Nephron progenitor cell (in vitro differentiated cells): ENCODE results near the gene GPC3.

Experiments used
- DNase-seq: peaks from one replicate; pipeline ENCODE4 v3.0.0; 2021
- H3K27ac Mint-ChIP-seq: 2 replicates; pipeline ENCODE4 v1.8.0; 2021; ENCODE audit warnings: mild to moderate bottlenecking, moderate library complexity, mixed read lengths
- H3K27me3 Mint-ChIP-seq: 2 replicates; pipeline ENCODE4 v1.8.0; 2021; ENCODE audit warnings: mild to moderate bottlenecking, low read depth, mixed read lengths; ENCODE audit not compliant: poor library complexity
- H3K36me3 Mint-ChIP-seq: 2 replicates; pipeline ENCODE4 v1.8.0; 2021; ENCODE audit warnings: low read depth, mixed read lengths
- H3K4me1 Mint-ChIP-seq: 2 replicates; pipeline ENCODE4 v1.8.0; 2021; ENCODE audit warnings: mixed read lengths
- H3K4me3 Mint-ChIP-seq: 2 replicates; pipeline ENCODE4 v1.8.0; 2021; ENCODE audit warnings: mild to moderate bottlenecking, moderate library complexity, mixed read lengths
- H3K9me3 Mint-ChIP-seq: 2 replicates; pipeline ENCODE4 v1.8.0; 2021; ENCODE audit warnings: mild to moderate bottlenecking, moderate library complexity, mixed read lengths
- CTCF ChIP-seq: fragments of 200-600 bp; sonication (generic); IDR thresholded peaks from 2 replicates; pipeline ENCODE4 v1.5.0; 2021; ENCODE audit warnings: antibody characterized with exemption

Gene GPC3

DNA sequence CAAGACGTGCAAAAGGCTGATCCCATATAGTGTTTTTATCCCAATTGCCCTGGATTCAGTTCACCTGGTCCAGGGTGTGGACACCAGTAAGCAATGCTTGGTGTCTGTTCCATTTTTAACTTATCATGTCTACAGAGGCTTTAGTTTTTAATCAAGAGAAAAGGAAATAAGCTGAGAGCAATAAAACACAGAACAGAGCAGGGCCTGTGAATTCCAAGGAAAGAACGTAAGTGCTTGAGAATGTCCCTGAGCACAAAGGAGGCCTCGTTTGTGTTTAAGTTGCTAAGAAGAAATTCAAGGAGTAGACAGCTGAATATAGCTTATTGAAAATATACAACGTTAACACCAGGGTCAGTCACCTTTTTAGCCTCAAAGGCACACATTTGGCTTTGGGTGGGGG lies 191.3 kb downstream of the GPC3 start:
- Mint-ChIP-seq H3K27me3 (peaks cover 4% of the 10 kb centered on the region), H3K4me3 (no peak overlapping the region), H3K36me3 (peaks cover 15% of the 10 kb centered on the region), H3K4me1 (peaks cover 67% of the 10 kb centered on the region), H3K27ac (peak overlapping the region; percentile 98), H3K9me3 (no peaks in the 10 kb centered on the region)
- TF ChIP-seq CTCF, result no peak
- DNase-seq, result no peak

DNA sequence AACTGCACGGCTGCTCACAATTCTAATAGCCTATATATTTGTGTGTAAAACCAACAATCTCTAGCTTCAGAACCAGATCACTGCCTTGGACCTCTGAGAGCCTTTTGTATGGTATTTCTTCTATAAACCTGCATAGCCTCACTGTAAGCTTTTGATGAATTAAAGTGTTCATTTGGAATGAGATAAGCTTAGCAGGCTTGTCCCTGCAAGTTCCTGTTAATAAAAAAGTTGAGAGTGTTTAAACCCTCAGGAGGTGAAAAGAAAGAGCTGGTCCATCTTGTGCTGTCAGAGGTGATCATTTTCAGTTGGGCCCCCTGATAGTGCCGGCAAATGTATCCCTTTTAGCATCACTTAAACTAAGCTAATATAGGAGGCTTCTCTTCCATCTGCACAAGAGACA lies 191.8 kb downstream of the GPC3 start:
- Mint-ChIP-seq H3K27me3 (peaks cover 4% of the 10 kb centered on the region), H3K9me3 (no peaks in the 10 kb centered on the region), H3K36me3 (peaks cover 15% of the 10 kb centered on the region), H3K27ac (peak overlapping the region; percentile 98), H3K4me3 (no peak overlapping the region), H3K4me1 (peaks cover 72% of the 10 kb centered on the region)
- no peak for DNase-seq
- no peak for TF ChIP-seq CTCF

- Mint-ChIP-seq H3K4me1 (peaks cover 70% of the 10 kb centered on the region), H3K36me3 (peaks cover 6% of the 10 kb centered on the region)
Measured at GRCh38 chrX:133792198-133792953, 193.0 kb downstream of the GPC3 start.

GRCh38 chrX:133789829-133790228 lies 195.6 kb downstream of the GPC3 start:
- no peak for DNase-seq
- Mint-ChIP-seq H3K36me3 (no peaks in the 10 kb centered on the region), H3K4me3 (no peak overlapping the region), H3K9me3 (no peaks in the 10 kb centered on the region), H3K27ac (peak overlapping the region; percentile 42), H3K27me3 (peaks cover 4% of the 10 kb centered on the region), H3K4me1 (peaks cover 75% of the 10 kb centered on the region)
- TF ChIP-seq CTCF, result no peak

More at GRCh38 chrX:133792198-133792953, 193.0 kb downstream of the GPC3 start:
- Mint-ChIP-seq H3K27me3 (peaks cover 4% of the 10 kb centered on the region), H3K27ac (peak overlapping the region; percentile 8), H3K4me3 (peak overlapping the region; percentile 62), H3K9me3 (no peaks in the 10 kb centered on the region)
- peak; percentile 99 for TF ChIP-seq CTCF
- DNase-seq, result peak; percentile 80

DNA sequence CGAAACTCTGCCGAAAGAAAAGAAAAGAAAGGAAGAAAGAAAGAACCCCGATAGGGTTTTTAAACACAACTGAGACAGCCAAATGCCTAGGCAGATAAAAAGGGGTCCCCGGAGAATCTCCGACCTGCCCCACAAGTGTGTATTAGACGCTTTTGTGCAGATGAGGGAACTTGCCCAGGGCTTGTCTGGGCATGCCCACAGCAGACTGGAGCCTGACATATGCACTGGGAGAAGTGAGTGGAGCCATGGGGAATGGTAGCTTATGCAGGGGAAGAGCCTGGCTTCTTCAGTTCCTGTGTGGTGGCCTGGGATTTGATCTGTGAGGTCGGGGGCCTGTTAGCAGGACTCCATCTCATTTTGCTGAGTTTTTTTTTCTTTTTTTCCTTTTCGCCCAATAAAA lies 199.0 kb downstream of the GPC3 start:
- no peak for DNase-seq
- no peak for TF ChIP-seq CTCF
- Mint-ChIP-seq H3K4me1 (peaks cover 80% of the 10 kb centered on the region), H3K27me3 (peaks cover 3% of the 10 kb centered on the region), H3K27ac (peak overlapping the region; percentile 12), H3K4me3 (no peak overlapping the region), H3K36me3 (no peaks in the 10 kb centered on the region), H3K9me3 (no peaks in the 10 kb centered on the region)

- Mint-ChIP-seq H3K4me3 (no peak overlapping the region), H3K9me3 (no peaks in the 10 kb centered on the region), H3K27ac (peak overlapping the region; percentile 62), H3K4me1 (peaks cover 74% of the 10 kb centered on the region), H3K36me3 (peaks cover 4% of the 10 kb centered on the region), H3K27me3 (peaks cover 3% of the 10 kb centered on the region)
- DNase-seq, result no peak
- TF ChIP-seq CTCF, result no peak
Measured at GRCh38 chrX:133783274-133783673, 202.1 kb downstream of the GPC3 start.
